ENCODE data around the gene MYBPC2.
"Not testable (repeated sequence)": the region's sequence is repeated elsewhere in the genome, so short reads cannot be mapped to it uniquely, and the experiment has no call there.

- not testable (repeated sequence) for TF ChIP-seq CTCF, POLR2A, POLR2AphosphoS5, EP300 (IDR thresholded peaks at IDR 0.05)
These were observed 6.4 kb downstream of the MYBPC2 start for GRCh38 chr19:50439130-50439529.

Data from suprapubic skin (tissue), 4 donors.